ENCODE data around the gene SDR42E1.
"Not testable (repeated sequence)": the region's sequence is repeated elsewhere in the genome, so short reads cannot be mapped to it uniquely, and the experiment has no call there.

SDR42E1 gene

GRCh38 chr16:82034981-82035612 lies 23.8 kb upstream of the SDR42E1 start, which contains the start of gene HSD17B2:
TSS of gene HSD17B2 (plus strand) at chr16:82035253. CDS start at chr16:82035425, 172 bp downstream.
- no peak for DNase-seq

- DNase-seq, result no peak
These were observed 22.5 kb upstream of the SDR42E1 start for GRCh38 chr16:82033683-82034300.

GRCh38 chr16:82033006-82033405 lies 21.7 kb upstream of the SDR42E1 start:
- DNase-seq, result no peak

GRCh38 chr16:82031116-82032084 lies 20.1 kb upstream of the SDR42E1 start:
- DNase-seq, result no peak

GRCh38 chr16:82027629-82028064 lies 16.4 kb upstream of the SDR42E1 start:
- no peak for DNase-seq

GRCh38 chr16:82024883-82025282 lies 13.6 kb upstream of the SDR42E1 start:
- DNase-seq, result no peak

- DNase-seq, result no peak
These were observed 13.0 kb upstream of the SDR42E1 start for GRCh38 chr16:82024316-82024715.

- DNase-seq, result no peak
These were observed 11.9 kb upstream of the SDR42E1 start for GRCh38 chr16:82023206-82023605.

- DNase-seq, result no peak
These were observed 8.8 kb upstream of the SDR42E1 start for GRCh38 chr16:82020051-82020450.

- no peak for DNase-seq
These were observed 8.3 kb upstream of the SDR42E1 start for GRCh38 chr16:82019535-82019934.

- DNase-seq, result no peak
These were observed 6.8 kb upstream of the SDR42E1 start for GRCh38 chr16:82017911-82018568.

- no peak for DNase-seq
These were observed 5.7 kb upstream of the SDR42E1 start for GRCh38 chr16:82016964-82017363.

GRCh38 chr16:82016263-82016662 lies 5.0 kb upstream of the SDR42E1 start:
- no peak for DNase-seq

GRCh38 chr16:82013139-82013538 lies 1.9 kb upstream of the SDR42E1 start:
- no peak for DNase-seq

GRCh38 chr16:82010649-82011048 lies 621 bp downstream of the SDR42E1 start:
- no peak for DNase-seq

- not testable (repeated sequence) for DNase-seq
These were observed 1.5 kb downstream of the SDR42E1 start for GRCh38 chr16:82009789-82010188.

GRCh38 chr16:82008957-82009592 lies 2.2 kb downstream of the SDR42E1 start:
- no peak for DNase-seq

- DNase-seq, result no peak
These were observed 4.1 kb downstream of the SDR42E1 start for GRCh38 chr16:82007189-82007588.

GRCh38 chr16:82006036-82006435 lies 5.2 kb downstream of the SDR42E1 start:
- no peak for DNase-seq

GRCh38 chr16:82005027-82005830 lies 6.0 kb downstream of the SDR42E1 start:
- no peak for DNase-seq

GRCh38 chr16:82004601-82005000 lies 6.7 kb downstream of the SDR42E1 start:
- DNase-seq, result no peak

GRCh38 chr16:82002831-82003230 lies 8.4 kb downstream of the SDR42E1 start:
- DNase-seq, result no peak

Measured in activated T-cell treated with anti-CD3 and anti-CD28 coated beads, Interleukin-2, amount 50 U/mL, for 1 hour (primary cell).